Pancreas (tissue), 10 donors: Measurements from ENCODE around the gene BNC1. TPM values are rescaled to one million over a fixed set of nuclear protein-coding genes. Genes with fewer than 3 reads are reported as not detected.
A peak's percentile ranks its signal among the peaks of the same experiment; 100 is the strongest.
"Not testable (repeated sequence)": the region's sequence is repeated elsewhere in the genome, so short reads cannot be mapped to it uniquely, and the experiment has no call there.

Experiments used
- ATAC-seq, 4 donors: fragments of 200-7000 bp; cut with Tn5 transposase; one replicate each; pipeline versions ENCODE4 v1.8.0 to v1.9.1; 2020; ENCODE audit warnings: mild to moderate bottlenecking in 4 of 4, moderate library complexity in 4 of 4
- DNase-seq, 6 donors: peaks; one replicate each; pipeline ENCODE4 v3.0.0-alpha.2; 2020
- FAIRE-seq: peaks from 2 replicates; lab custom pipeline; 2012; peaks lifted over from hg19 to GRCh38; lab: Jason Lieb, UNC
- H3K27ac ChIP-seq, 4 donors: fragments of 200-600 bp; sonication (generic); 1 replicate in 3 of 4; 2 replicates in 1 of 4; pipeline versions ENCODE4 v1.5.0 to v1.8.0; 2020
- H3K27me3 ChIP-seq, 4 donors: fragments of 200-600 bp; one replicate each; pipeline ENCODE4 v1.8.0; 2021
- H3K36me3 ChIP-seq, 3 donors: fragments of 200-600 bp; sonication (generic) in 1 of 3; one replicate each; pipeline versions ENCODE4 v1.5.0 to v1.8.0; 2020 to 2021
- H3K4me1 ChIP-seq, 3 donors: fragments of 200-600 bp; one replicate each; pipeline ENCODE4 v1.8.0; 2021
- H3K4me3 ChIP-seq, 4 donors: fragments of 200-600 bp; sonication (generic) in 2 of 4; one replicate each; pipeline versions ENCODE4 v1.5.0 to v1.8.0; 2020 to 2021
- H3K9me3 ChIP-seq, 4 donors: fragments of 200-600 bp; one replicate each; pipeline ENCODE4 v1.8.0; 2021
- WGBS, 2 donors: extraction: QIAGEN DNeasy Blood & Tissue Kit; methylation state at CpG; one replicate each; pipeline ENCODE4 v1.1.7; 2013; 5-methylcytosine and 5-hydroxymethylcytosine counted together
- intact Hi-C, 3 donors: fragments of 100-400 bp; cut with DNase I; formaldehyde crosslinking; loops; one replicate each; pipeline versions ENCODE4 v1.11.1 to v1.14.2; 2022
- polyA plus RNA-seq, 2 donors: library from polyadenylated mRNA; stranded (reverse); fragments of 200-250 nt; gene quantifications; one replicate each; pipeline ENCODE4 v1.2.3, GENCODE V29; 2013
- total RNA-seq, 6 donors: library from RNA; stranded (reverse); fragmentation: NEBNext Ultra II Directional in 4 of 6; extraction: Animal tissue kit (Norgen Biotek cat#: 25700) in 4 of 6; gene quantifications; one replicate each; pipeline versions ENCODE4 v1.2.1 to v1.2.4, GENCODE V29; 2021 to 2023
- TF ChIP-seq, protein P1 (sequence below), 4 donors: fragments of 200-600 bp; sonication (generic) in 3 of 4; IDR thresholded peaks; one replicate each; pipeline versions ENCODE4 v1.5.0 to v1.8.0; 2021; ENCODE audit warnings: antibody characterized with exemption in 4 of 4
- donor health status: healthy with polysubstance abuse.
- donor health status: DM: no; HTN: no; CAD: no; lungs with moderate emphysema.
- donor health status: DM: no; HTN: no; CAD: no.
- donor health status: control.
- donor health status: control.
- donor health status: Bipolar disorder and iron deficiency.
- donor health status: DM: yes; HTN: yes; CAD: no.
- donor health status: DM: no; HTN: no; CAD: no.
- donor health status: DM: no; HTN: no; CAD: no.
- donor health status: DM: yes; HTN: yes; CAD: no.

The BNC1 gene
- total and polyA plus RNA-seq, 8 donors = 0.02 to 0.42 (median 0.06) TPM; not detected in 5

GRCh38 chr15:83262594-83263315 is 21.7 kb downstream of the BNC1 start:
- no peaks in the 10 kb centered on the region for H3K27me3 ChIP-seq
- DNase-seq (no peak), FAIRE-seq (no peak), ATAC-seq (no peak)
- H3K9me3 ChIP-seq = no peaks in the 10 kb centered on the region
- no peaks in the 10 kb centered on the region for H3K36me3 ChIP-seq
- WGBS, 2 donors = 65 to 74% methylated on average over 7 of the region's 7 CpGs
- intact Hi-C loops = no loop called here
- no peak overlapping the region for H3K27ac ChIP-seq
- H3K4me1 ChIP-seq = no peaks in the 10 kb centered on the region
- TF ChIP-seq, protein P1, sequence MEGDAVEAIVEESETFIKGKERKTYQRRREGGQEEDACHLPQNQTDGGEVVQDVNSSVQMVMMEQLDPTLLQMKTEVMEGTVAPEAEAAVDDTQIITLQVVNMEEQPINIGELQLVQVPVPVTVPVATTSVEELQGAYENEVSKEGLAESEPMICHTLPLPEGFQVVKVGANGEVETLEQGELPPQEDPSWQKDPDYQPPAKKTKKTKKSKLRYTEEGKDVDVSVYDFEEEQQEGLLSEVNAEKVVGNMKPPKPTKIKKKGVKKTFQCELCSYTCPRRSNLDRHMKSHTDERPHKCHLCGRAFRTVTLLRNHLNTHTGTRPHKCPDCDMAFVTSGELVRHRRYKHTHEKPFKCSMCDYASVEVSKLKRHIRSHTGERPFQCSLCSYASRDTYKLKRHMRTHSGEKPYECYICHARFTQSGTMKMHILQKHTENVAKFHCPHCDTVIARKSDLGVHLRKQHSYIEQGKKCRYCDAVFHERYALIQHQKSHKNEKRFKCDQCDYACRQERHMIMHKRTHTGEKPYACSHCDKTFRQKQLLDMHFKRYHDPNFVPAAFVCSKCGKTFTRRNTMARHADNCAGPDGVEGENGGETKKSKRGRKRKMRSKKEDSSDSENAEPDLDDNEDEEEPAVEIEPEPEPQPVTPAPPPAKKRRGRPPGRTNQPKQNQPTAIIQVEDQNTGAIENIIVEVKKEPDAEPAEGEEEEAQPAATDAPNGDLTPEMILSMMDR (IDR thresholded peaks at IDR 0.05) = no peak
- no peak overlapping the region for H3K4me3 ChIP-seq

DNA sequence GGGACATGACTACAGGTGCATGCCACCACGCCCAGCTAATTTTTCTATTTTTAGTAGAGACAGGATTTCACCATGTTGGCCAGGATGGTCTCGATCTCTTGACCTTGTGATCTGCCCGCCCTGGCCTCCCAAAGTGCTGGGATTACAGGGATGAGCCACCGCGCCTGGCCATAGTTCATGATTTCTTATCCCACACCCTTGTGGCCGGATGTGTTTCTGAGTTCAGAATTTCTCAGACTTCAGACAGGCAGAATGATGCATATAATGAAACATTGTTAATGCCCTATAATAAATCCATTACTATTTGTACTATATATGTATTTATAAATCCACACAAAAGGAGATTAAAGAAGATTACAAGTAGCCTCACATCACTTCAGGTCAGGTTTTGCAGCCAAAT is 22.3 kb downstream of the BNC1 start:
- H3K4me3 ChIP-seq, FAIRE-seq, H3K4me1 ChIP-seq, H3K27me3 ChIP-seq, H3K9me3 ChIP-seq, H3K27ac ChIP-seq, DNase-seq, ATAC-seq, H3K36me3 ChIP-seq, intact Hi-C loops: not testable (repeated sequence)
- 79 to 84% methylated on average over 6 of the region's 6 CpGs for WGBS, 2 donors

GRCh38 chr15:83250781-83251180 is 33.7 kb downstream of the BNC1 start:
- H3K27me3 ChIP-seq = peaks cover 0 to 9% (median 2%) of the 10 kb centered on the region in 4 donors
- TF ChIP-seq, protein P1 (IDR thresholded peaks at IDR 0.05) = no peak
- no peak overlapping the region for H3K4me3 ChIP-seq
- no peaks in the 10 kb centered on the region for H3K9me3 ChIP-seq
- no peak for ATAC-seq
- DNase-seq = no peak
- H3K36me3 ChIP-seq = no peaks in the 10 kb centered on the region
- intact Hi-C loops = loop anchor here in 2 of 3 donors (5.0 to 10.0 kb wide), 3 partner anchors 127 to 324 kb away; no protein-coding TSS in a partner anchor
- no peak overlapping the region for H3K27ac ChIP-seq
- no peaks in the 10 kb centered on the region for H3K4me1 ChIP-seq
- FAIRE-seq = no peak

DNA sequence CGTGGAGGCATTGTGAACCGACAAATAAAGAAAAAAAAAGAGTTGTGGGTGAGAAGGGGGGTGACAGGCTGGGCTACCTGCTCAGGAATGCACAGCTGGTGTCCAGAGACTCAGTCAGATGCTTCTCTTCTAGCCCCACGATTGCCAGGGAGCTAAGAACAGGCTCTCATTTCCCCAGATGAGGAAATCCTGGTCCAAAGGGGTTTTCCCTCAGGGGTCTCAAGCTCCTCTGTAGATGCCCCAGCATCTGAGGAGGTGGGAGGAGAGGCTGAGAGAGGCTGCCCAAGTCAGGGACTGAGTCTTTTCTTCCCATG is 35.5 kb downstream of the BNC1 start:
- 20 to 21% methylated on average over 3 of the region's 3 CpGs for WGBS, 2 donors
- Histone ChIP-seq H3K27ac (no peak overlapping the region), H3K27me3 (peaks cover 0 to 9% (median 2%) of the 10 kb centered on the region in 4 donors), H3K9me3 (no peaks in the 10 kb centered on the region), H3K36me3 (no peaks in the 10 kb centered on the region), H3K4me3 (no peak overlapping the region), H3K4me1 (no peaks in the 10 kb centered on the region)
- TF ChIP-seq, protein P1 (IDR thresholded peaks at IDR 0.05) = no peak
- DNase-seq (no peak), FAIRE-seq (no peak), ATAC-seq (no peak)
- intact Hi-C loops = no loop called here

DNA sequence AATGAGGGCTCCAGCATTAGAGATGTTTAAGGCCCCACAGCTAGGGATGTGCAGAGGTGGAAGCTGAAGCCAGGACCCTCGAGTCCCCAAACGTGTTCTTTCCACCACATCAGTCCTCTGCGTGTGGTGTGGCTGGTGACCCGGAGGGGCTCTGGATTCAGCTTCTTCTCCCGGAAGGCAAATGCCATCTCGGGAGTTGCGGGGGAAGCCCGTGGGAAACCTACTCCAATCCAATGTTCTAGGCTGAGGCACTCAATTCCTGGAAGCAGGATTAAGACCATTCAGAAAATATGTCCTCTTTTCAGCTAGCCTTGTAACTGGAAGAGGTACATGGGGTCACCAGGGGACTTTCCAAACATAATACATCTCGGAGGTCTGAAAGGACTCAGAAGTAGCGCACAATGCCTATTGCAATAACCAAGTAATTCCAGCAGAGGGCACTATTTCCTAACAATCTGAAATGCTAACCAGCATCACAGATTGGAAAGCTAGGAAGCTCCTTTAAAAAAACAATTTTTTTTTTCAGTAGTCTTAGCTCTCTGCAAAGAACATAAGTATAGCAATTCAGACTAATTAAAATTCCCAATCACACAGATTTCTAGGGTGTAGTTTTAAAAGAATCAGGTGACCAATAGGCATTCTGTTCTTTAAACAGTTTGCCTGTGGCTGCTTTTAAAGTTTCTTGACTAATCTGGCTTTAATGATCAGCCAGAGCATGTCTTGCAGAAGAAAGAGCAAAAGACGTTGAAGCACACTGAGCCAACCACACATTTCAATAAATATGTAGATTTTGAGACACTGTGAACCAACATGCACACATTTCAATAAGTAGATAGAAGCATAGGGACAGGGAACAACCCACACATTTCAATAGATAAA is 36.1 kb downstream of the BNC1 start:
- FAIRE-seq = peak; percentile 83
- H3K27me3 ChIP-seq = peaks cover 0 to 9% (median 2%) of the 10 kb centered on the region in 4 donors
- intact Hi-C loops = no loop called here

More for the DNA sequence above, 36.1 kb downstream of the BNC1 start:
- 23 to 26% methylated on average over 11 of the region's 11 CpGs for WGBS, 2 donors
- Histone ChIP-seq H3K27ac (no peak overlapping the region), H3K9me3 (no peaks in the 10 kb centered on the region), H3K4me3 (no peak overlapping the region), H3K4me1 (no peaks in the 10 kb centered on the region), H3K36me3 (no peaks in the 10 kb centered on the region)
- TF ChIP-seq, protein P1 (IDR thresholded peaks at IDR 0.05) = peak; percentile 84 to 95 (median 88)
- DNase-seq (peak in 1 of 6 donors; percentile 36), ATAC-seq (peak in 3 of 4 donors; percentile 82 to 87 (median 85))
